ENCODE results near the gene CYP4A22. TPM values are rescaled to one million over a fixed set of nuclear protein-coding genes. Genes with fewer than 3 reads are reported as not detected.

CYP4A22 gene
- total and polyA plus RNA-seq, 2 donors (not counting 3 experiments of a cell fraction or from before 2014, with no cell fraction given) = not detected

DNA sequence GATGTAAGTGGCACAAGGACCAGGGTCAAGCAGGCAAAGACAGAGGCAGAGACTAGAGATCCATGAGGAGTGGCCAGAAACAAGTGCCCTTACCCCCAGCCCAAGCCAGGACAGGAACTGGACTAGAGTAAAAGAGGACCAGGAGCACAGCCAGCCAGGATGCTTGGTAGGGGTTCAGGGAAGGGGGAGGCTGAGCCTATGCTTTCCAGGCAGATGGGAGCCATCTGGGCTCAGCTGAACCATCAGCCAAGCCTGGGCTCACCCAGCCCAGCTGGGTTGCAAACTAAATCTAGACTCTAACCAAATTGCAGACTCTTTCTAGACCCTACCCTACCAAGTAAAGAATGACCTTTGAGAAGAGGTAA, 37.4 kb downstream of the CYP4A22 start:
- CTCF ChIA-PET = interaction anchor here (0.7 to 2.3 kb wide), 11 partner anchors 9 to 428 kb away, joined by 3 to 16 read pairs (median 4); partner anchors contain the start of gene PDZK1IP1
- intact Hi-C loops (cut with micrococcal nuclease) (loop anchor here (2.0 to 5.0 kb wide), 4 partner anchors 74 to 483 kb away; no protein-coding TSS in a partner anchor), dilution Hi-C loops (cut with MboI; ENCODE audit: extremely low pct_ligation_motif_present, low sequenced_read_pairs) (no loop called here)
- TF ChIP-seq, protein P1, sequence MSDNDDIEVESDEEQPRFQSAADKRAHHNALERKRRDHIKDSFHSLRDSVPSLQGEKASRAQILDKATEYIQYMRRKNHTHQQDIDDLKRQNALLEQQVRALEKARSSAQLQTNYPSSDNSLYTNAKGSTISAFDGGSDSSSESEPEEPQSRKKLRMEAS (IDR thresholded peaks at IDR 0.05; ENCODE audit: insufficient read depth, insufficient read length) = no peak
- TF ChIP-seq MYC (IDR thresholded peaks at IDR 0.05; ENCODE audit: low read depth, low read length) (no peak), FOS (IDR thresholded peaks at IDR 0.05; ENCODE audit: borderline replicate concordance, insufficient read depth, low read length) (no peak), POLR2AphosphoS5 (IDR thresholded peaks at IDR 0.05; ENCODE audit: insufficient read depth, low read depth, low read length) (no peak), EZH2 (IDR thresholded peaks at IDR 0.05; ENCODE audit: borderline replicate concordance, low read depth, low read length, severe bottlenecking) (no peak), CTCF (IDR thresholded peaks at IDR 0.05; ENCODE audit: extremely low read depth in 1 of 2, insufficient read depth in 1 of 2, low read depth in 1 of 2, low read length in 2 of 2) (no peak), GATA2 (IDR thresholded peaks at IDR 0.05; ENCODE audit: insufficient read depth, insufficient read length, low read depth, low read length) (no peak), JUN (IDR thresholded peaks at IDR 0.05; ENCODE audit: borderline replicate concordance, insufficient read depth, insufficient read length, low read depth) (no peak), POLR2A (IDR thresholded peaks at IDR 0.05; ENCODE audit: low read depth, low read length) (no peak)
- BruUV-seq (replicated peaks) = no TSS peak
- H3K9me1 ChIP-seq (replicated peaks; ENCODE audit: control insufficient read depth, extremely low read depth, insufficient read depth, low read length) = no peaks in the 10 kb centered on the region
- no peaks in the 10 kb centered on the region for H3K9me3 ChIP-seq (replicated peaks; ENCODE audit: control insufficient read depth, insufficient read depth, low read length)
- H3K36me3 ChIP-seq (ENCODE audit: control insufficient read depth in 2 of 2, extremely low read depth in 1 of 2, insufficient read depth in 2 of 2, low read length in 2 of 2) = no peaks in the 10 kb centered on the region
- H3K79me2 ChIP-seq (ENCODE audit: control insufficient read depth, insufficient read depth, low read length) = no peaks in the 10 kb centered on the region
- H4K20me1 ChIP-seq (replicated peaks; ENCODE audit: control insufficient read depth, extremely low read depth, insufficient read depth, low read length) = no peaks in the 10 kb centered on the region
- DNase-seq (ENCODE audit: low read depth, low spot score) (no peak), FAIRE-seq (no peak)
- no peak overlapping the region for H2AFZ ChIP-seq (ENCODE audit: low read depth, low read length)
- H3K4me3 ChIP-seq (replicated peaks in 1 of 3; ENCODE audit: insufficient read depth in 1 of 3, low read depth in 1 of 3, low read length in 3 of 3) = no peak overlapping the region
- H3K27ac ChIP-seq (ENCODE audit: insufficient read depth, low read depth, low read length) = no peak overlapping the region
- no peak overlapping the region for H3K9ac ChIP-seq (replicated peaks; ENCODE audit: extremely low read depth, insufficient read depth, low read length)
- POLR2A ChIA-PET = no interaction called here
- H3K27me3 ChIP-seq (ENCODE audit: control insufficient read depth in 2 of 2, insufficient read depth in 2 of 2, low read length in 2 of 2) = no peaks in the 10 kb centered on the region
- H3K4me1 ChIP-seq (ENCODE audit: control insufficient read depth, extremely low read depth, insufficient read depth, low read length) = peaks cover 4% of the 10 kb centered on the region
- H3K4me2 ChIP-seq (ENCODE audit: insufficient read depth, low read length) = no peak overlapping the region
